ENCODE results near the gene MX2.

MX2 gene

DNA sequence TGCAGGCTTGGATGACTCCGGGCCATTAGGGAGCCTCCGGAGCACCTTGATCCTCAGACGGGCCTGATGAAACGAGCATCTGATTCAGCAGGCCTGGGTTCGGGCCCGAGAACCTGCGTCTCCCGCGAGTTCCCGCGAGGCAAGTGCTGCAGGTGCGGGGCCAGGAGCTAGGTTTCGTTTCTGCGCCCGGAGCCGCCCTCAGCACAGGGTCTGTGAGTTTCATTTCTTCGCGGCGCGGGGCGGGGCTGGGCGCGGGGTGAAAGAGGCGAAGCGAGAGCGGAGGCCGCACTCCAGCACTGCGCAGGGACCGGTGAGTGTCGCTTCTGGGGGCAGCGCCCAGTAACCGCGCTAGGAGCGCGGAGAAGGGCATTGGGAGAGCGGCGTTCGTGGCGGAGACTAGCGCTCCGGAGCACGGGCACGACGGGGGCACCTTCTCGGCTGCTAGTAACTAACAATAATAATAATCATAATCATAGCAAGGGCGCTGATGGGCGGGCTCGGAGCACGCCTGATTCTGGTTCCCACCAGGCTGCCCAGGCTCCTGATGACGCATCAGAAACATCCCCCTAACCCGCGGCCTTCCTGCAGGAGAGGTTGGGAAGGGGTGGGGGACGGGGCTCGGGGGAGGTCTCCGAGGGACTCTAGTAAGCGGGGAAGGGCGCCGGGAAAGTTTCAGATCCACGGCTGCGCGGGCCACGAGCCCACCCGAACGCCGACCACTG, 64.3 kb downstream of the MX2 start, which contains the start of gene MX1:
Gene MX1 (plus strand): TSS at position 286 of the 722 bp plus-strand sequence. CDS start 5,832 bp downstream, outside the sequence.
- H3K9ac ChIP-seq: no peak within 1 kb of the TSS
- peak within 1 kb of the TSS; percentile 39 for H2AFZ ChIP-seq
- no peaks in the 10 kb centered on the region for H3K4me1 ChIP-seq
- peak within 1 kb of the TSS; percentile 42 for H3K27ac ChIP-seq
- peak within 1 kb of the TSS; percentile 83 for H3K4me2 ChIP-seq (ENCODE audit: low read length)
- H3K36me3 ChIP-seq (ENCODE audit: control insufficient read depth, insufficient read depth, low read length): no peaks in the 10 kb centered on the region
- TF ChIP-seq, protein P1, sequence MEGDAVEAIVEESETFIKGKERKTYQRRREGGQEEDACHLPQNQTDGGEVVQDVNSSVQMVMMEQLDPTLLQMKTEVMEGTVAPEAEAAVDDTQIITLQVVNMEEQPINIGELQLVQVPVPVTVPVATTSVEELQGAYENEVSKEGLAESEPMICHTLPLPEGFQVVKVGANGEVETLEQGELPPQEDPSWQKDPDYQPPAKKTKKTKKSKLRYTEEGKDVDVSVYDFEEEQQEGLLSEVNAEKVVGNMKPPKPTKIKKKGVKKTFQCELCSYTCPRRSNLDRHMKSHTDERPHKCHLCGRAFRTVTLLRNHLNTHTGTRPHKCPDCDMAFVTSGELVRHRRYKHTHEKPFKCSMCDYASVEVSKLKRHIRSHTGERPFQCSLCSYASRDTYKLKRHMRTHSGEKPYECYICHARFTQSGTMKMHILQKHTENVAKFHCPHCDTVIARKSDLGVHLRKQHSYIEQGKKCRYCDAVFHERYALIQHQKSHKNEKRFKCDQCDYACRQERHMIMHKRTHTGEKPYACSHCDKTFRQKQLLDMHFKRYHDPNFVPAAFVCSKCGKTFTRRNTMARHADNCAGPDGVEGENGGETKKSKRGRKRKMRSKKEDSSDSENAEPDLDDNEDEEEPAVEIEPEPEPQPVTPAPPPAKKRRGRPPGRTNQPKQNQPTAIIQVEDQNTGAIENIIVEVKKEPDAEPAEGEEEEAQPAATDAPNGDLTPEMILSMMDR (IDR thresholded peaks at IDR 0.05): no peak
- no peaks in the 10 kb centered on the region for H3K27me3 ChIP-seq (ENCODE audit: control insufficient read depth, insufficient read depth, low read length)
- H3K79me2 ChIP-seq: no peaks in the 10 kb centered on the region
- no peaks in the 10 kb centered on the region for H3K9me3 ChIP-seq (ENCODE audit: control insufficient read depth, low read length)
- peak within 1 kb of the TSS; percentile 64 for H3K4me3 ChIP-seq (ENCODE audit: low read depth, low read length)

DNA sequence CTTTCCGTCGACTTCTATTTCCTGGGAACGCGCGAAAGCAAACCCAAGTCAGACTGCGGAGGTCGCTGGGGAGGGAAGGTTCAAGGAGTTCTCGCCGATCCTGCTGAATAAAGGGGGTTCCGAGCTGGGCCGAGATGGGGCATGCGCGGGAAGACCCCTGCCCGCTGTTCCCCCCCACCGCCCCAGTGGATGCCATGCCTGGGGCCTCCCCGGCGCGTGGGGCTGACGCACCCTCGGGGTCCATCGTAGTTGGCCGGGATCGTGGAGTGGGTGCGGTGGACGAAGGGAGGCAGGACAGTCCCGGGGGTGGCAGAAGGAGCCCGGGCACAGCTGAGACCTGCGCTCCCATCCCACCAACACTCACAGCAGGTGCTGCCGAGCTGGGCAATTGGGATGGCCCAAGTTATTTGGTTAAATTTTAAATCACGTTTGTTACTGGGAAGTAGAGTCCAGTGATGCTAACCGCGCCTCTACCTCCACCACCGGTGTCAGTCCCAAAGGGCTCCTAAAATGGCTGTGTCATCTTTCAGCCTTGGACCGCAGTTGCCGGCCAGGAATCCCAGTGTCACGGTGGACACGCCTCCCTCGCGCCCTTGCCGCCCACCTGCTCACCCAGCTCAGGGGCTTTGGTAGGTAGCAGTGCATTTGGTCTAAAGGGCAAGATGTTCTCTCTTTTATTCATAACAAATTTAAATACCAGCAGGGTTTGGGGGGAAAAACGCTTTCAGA, 65.0 kb downstream of the MX2 start:
- no peak overlapping the region for H3K27ac ChIP-seq
- H2AFZ ChIP-seq: peak overlapping the region; percentile 39
- H3K9ac ChIP-seq: no peak overlapping the region

DNA sequence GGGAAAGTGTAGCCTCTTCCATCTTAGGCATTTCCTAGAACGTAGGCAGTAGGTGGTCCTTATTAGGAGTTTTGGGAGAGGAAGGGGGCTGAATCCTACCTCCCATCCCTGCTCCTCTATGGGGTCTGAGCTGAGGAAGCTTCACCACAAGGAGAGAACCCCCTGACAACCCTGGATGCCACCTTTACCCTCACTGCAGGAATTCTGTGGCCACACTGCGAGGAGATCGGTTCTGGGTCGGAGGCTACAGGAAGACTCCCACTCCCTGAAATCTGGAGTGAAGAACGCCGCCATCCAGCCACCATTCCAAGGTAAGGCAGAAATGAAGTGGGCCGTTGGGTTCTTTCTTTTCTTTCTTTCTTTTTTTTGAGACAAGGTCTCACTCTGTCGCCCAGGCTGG, 65.7 kb downstream of the MX2 start:
- Histone ChIP-seq H3K4me3 (ENCODE audit: low read depth, low read length) (no peak overlapping the region), H3K4me2 (ENCODE audit: low read length) (no peak overlapping the region), H2AFZ (no peak overlapping the region), H3K9me3 (ENCODE audit: control insufficient read depth, low read length) (no peaks in the 10 kb centered on the region), H3K79me2 (no peaks in the 10 kb centered on the region), H3K9ac (no peak overlapping the region), H3K27ac (no peak overlapping the region), H3K27me3 (ENCODE audit: control insufficient read depth, insufficient read depth, low read length) (no peaks in the 10 kb centered on the region), H3K4me1 (no peaks in the 10 kb centered on the region), H3K36me3 (ENCODE audit: control insufficient read depth, insufficient read depth, low read length) (no peaks in the 10 kb centered on the region)
- TF ChIP-seq, protein P1 (IDR thresholded peaks at IDR 0.05): no peak

More for the DNA sequence above, 65.0 kb downstream of the MX2 start:
- H3K36me3 ChIP-seq (ENCODE audit: control insufficient read depth, insufficient read depth, low read length): no peaks in the 10 kb centered on the region
- no peaks in the 10 kb centered on the region for H3K79me2 ChIP-seq
- H3K9me3 ChIP-seq (ENCODE audit: control insufficient read depth, low read length): no peaks in the 10 kb centered on the region
- peak overlapping the region; percentile 64 for H3K4me3 ChIP-seq (ENCODE audit: low read depth, low read length)
- no peaks in the 10 kb centered on the region for H3K4me1 ChIP-seq
- no peaks in the 10 kb centered on the region for H3K27me3 ChIP-seq (ENCODE audit: control insufficient read depth, insufficient read depth, low read length)
- TF ChIP-seq, protein P1 (IDR thresholded peaks at IDR 0.05): no peak
- peak overlapping the region; percentile 83 for H3K4me2 ChIP-seq (ENCODE audit: low read length)

DNA sequence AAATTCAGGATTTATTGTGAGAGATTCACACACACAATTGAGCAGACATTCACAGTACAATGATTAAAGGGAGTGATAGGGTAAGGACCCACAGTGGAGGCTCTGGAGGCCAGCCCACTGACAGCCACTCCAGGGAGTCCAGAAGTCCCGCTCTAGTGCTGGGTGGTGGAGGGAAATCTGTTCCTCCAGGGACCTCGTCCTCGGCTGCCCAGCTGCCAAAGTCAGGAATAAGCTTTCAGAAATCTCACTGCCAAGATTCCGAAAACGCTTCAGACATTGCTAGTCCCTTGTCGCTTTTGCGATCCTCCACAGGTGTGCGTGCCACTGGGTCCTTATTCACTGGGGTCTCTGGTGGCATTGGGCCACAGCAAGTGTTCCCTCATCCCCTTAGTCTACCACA, 66.5 kb downstream of the MX2 start:
- no peak overlapping the region for H2AFZ ChIP-seq
- H3K9ac ChIP-seq: no peak overlapping the region
- no peak overlapping the region for H3K27ac ChIP-seq
- TF ChIP-seq, protein P1 (IDR thresholded peaks at IDR 0.05): no peak
- H3K4me2 ChIP-seq (ENCODE audit: low read length): no peak overlapping the region
- no peaks in the 10 kb centered on the region for H3K79me2 ChIP-seq
- H3K27me3 ChIP-seq (ENCODE audit: control insufficient read depth, insufficient read depth, low read length): no peaks in the 10 kb centered on the region
- no peaks in the 10 kb centered on the region for H3K4me1 ChIP-seq
- H3K36me3 ChIP-seq (ENCODE audit: control insufficient read depth, insufficient read depth, low read length): no peaks in the 10 kb centered on the region
- no peak overlapping the region for H3K4me3 ChIP-seq (ENCODE audit: low read depth, low read length)
- H3K9me3 ChIP-seq (ENCODE audit: control insufficient read depth, low read length): no peaks in the 10 kb centered on the region

All from parathyroid adenoma (tissue), 2 donors.